B cell (primary cell): ENCODE results near the gene TYSND1. TPM values are rescaled to one million over a fixed set of nuclear protein-coding genes. Genes with fewer than 3 reads are reported as not detected.

Source experiments
- ATAC-seq: fragments of 200-7000 bp; cut with Tn5 transposase; one replicate; pipeline ENCODE4 v1.10.0; 2021; ENCODE audit warnings: low read depth, mild to moderate bottlenecking, moderate number of reproducible peaks, moderate library complexity
- CTCF ChIA-PET: fragments of 350-600 bp; sonication (Branson Sonifier 250); formaldehyde crosslinking; loops from one replicate; lab custom pipeline; 2021; ENCODE audit warnings: antibody characterized with exemption, inconsistent platforms; lab: Charles Lee
- POLR2A ChIA-PET: fragments of 350-600 bp; sonication (Branson Sonifier 250); formaldehyde crosslinking; loops from one replicate; lab custom pipeline; 2021; ENCODE audit warnings: antibody characterized with exemption; lab: Charles Lee
- DNase-seq: peaks from one replicate; pipeline ENCODE4 v3.0.0; 2013
- H2AFZ ChIP-seq: 2 replicates; pipeline ENCODE4 v1.6.1; 2012; ENCODE audit warnings: mild to moderate bottlenecking, low read depth, low read length; ENCODE audit not compliant: insufficient read depth, poor library complexity, severe bottlenecking
- H3K27ac ChIP-seq, 2 donors: 1 replicate in 1 of 2; 2 replicates in 1 of 2; pipeline ENCODE4 v1.5.1; 2012 to 2013; ENCODE audit warnings: low read length in 2 of 2, mild to moderate bottlenecking in 2 of 2, moderate library complexity in 1 of 2
- H3K27me3 ChIP-seq, 4 experiments: fragments of 200-600 bp in 1 of 4; sonication (generic) in 1 of 4; replicated peaks in 1 of 4; 1 replicate in 2 of 4; 2 replicates in 2 of 4; pipeline versions ENCODE4 v1.6.1 to v1.7.0; 2013 to 2016; ENCODE audit warnings: low read length in 3 of 4, mild to moderate bottlenecking in 2 of 4, mixed read lengths in 1 of 4, moderate library complexity in 1 of 4; ENCODE audit not compliant: insufficient read depth in 4 of 4, control insufficient read depth in 3 of 4; ENCODE audit errors: control extremely low read depth in 1 of 4
- H3K36me3 ChIP-seq, 2 experiments: replicated peaks in 1 of 2; 1 replicate in 1 of 2; 2 replicates in 1 of 2; pipeline versions ENCODE4 v1.6.1 to v1.7.1; 2013; ENCODE audit warnings: low read length in 1 of 2; ENCODE audit not compliant: insufficient read depth in 2 of 2, control insufficient read depth in 1 of 2; ENCODE audit errors: control extremely low read depth in 1 of 2, extremely low read depth in 1 of 2
- H3K4me1 ChIP-seq, 2 donors: fragments of 200-600 bp in 1 of 2; sonication (generic) in 1 of 2; 1 replicate in 1 of 2; 2 replicates in 1 of 2; pipeline versions ENCODE4 v1.5.1 to v1.6.1; 2013 to 2017; ENCODE audit warnings: low read length in 2 of 2; ENCODE audit not compliant: control insufficient read depth in 2 of 2, insufficient read depth in 2 of 2
- H3K4me2 ChIP-seq: replicated peaks from 2 replicates; pipeline ENCODE3; 2012; ENCODE audit warnings: mild to moderate bottlenecking, low read depth, low read length; ENCODE audit not compliant: poor library complexity, severe bottlenecking
- H3K4me3 ChIP-seq, 5 experiments: fragments of 200-600 bp in 1 of 5; sonication (generic) in 1 of 5; 1 replicate in 3 of 5; 2 replicates in 2 of 5; pipeline versions ENCODE4 v1.5.1 to v1.7.0; 2011 to 2016; ENCODE audit warnings: low read length in 4 of 5, mild to moderate bottlenecking in 4 of 5, low read depth in 2 of 5, control low read depth in 1 of 5, moderate library complexity in 1 of 5; ENCODE audit not compliant: insufficient read depth in 1 of 5; ENCODE audit errors: control extremely low read depth in 1 of 5, extremely low read depth in 1 of 5
- H3K79me2 ChIP-seq: fragments of 200-600 bp; sonication (generic); one replicate; pipeline ENCODE4 v1.6.0; 2016; ENCODE audit warnings: low read length; ENCODE audit not compliant: control insufficient read depth, insufficient read depth
- H3K9ac ChIP-seq: fragments of 200-600 bp; sonication (generic); 2 replicates; pipeline ENCODE4 v1.6.1; 2017; ENCODE audit warnings: mild to moderate bottlenecking, low read length, moderate library complexity
- H3K9me3 ChIP-seq, 3 donors: one replicate each; pipeline versions ENCODE4 v1.6.1 to v1.7.1; 2013; ENCODE audit warnings: low read length in 2 of 3; ENCODE audit not compliant: control insufficient read depth in 2 of 3, insufficient read depth in 1 of 3; ENCODE audit errors: control extremely low read depth in 1 of 3
- H4K20me1 ChIP-seq: 2 replicates; pipeline ENCODE4 v1.6.0; 2012; ENCODE audit warnings: mild to moderate bottlenecking, low read length; ENCODE audit not compliant: insufficient read depth, control insufficient read depth, poor library complexity, severe bottlenecking
- H3K27ac Mint-ChIP-seq: one replicate; pipeline ENCODE4 v1.8.0; 2021; ENCODE audit warnings: mixed read lengths
- H3K27me3 Mint-ChIP-seq: one replicate; pipeline ENCODE4 v1.8.0; 2021; ENCODE audit warnings: mixed read lengths
- H3K4me1 Mint-ChIP-seq: one replicate; pipeline ENCODE4 v1.8.0; 2021; ENCODE audit warnings: mixed read lengths
- H3K4me3 Mint-ChIP-seq: one replicate; pipeline ENCODE4 v1.8.0; 2021; ENCODE audit warnings: mixed read lengths
- H3K9me3 Mint-ChIP-seq: one replicate; pipeline ENCODE4 v1.8.0; 2022; ENCODE audit warnings: mixed read lengths; ENCODE audit not compliant: insufficient read depth
- EZH2 ChIP-seq: IDR thresholded peaks from 2 replicates; pipeline ENCODE4 v1.6.1; 2012; ENCODE audit warnings: borderline replicate concordance, low read depth, mild to moderate bottlenecking, moderate library complexity, low read length; ENCODE audit not compliant: insufficient read depth, poor library complexity, severe bottlenecking
- WGBS: methylation state at CpG from one replicate; pipeline ENCODE4 v1.1.5; 2013; ENCODE audit warnings: missing lambda C conversion rate; ENCODE audit not compliant: insufficient coverage; 5-methylcytosine and 5-hydroxymethylcytosine counted together
- intact Hi-C: fragments of 100-400 bp; cut with micrococcal nuclease; formaldehyde crosslinking; loops from one replicate; pipeline ENCODE4 v1.10.0; 2022
- polyA plus RNA-seq: library from polyadenylated mRNA; depleted of rRNA; stranded (reverse); fragments of >200 nt; gene quantifications from 2 replicates; pipeline ENCODE4 v1.2.3, GENCODE V29; 2012
- total RNA-seq, 2 donors: library from RNA; stranded (reverse); fragments of 120-200 nt in 1 of 2; gene quantifications; 1 replicate in 1 of 2; 2 replicates in 1 of 2; pipeline versions ENCODE4 v1.2.3 to v1.2.4, GENCODE V29; 2013 to 2022
- TF ChIP-seq, protein P1 (sequence below): fragments of 200-600 bp; IDR thresholded peaks from one replicate; pipeline ENCODE4 v1.8.0; 2022; ENCODE audit warnings: antibody characterized with exemption, mild to moderate bottlenecking

The TYSND1 gene
- total and polyA plus RNA-seq, 2 donors (not counting 1 experiment from before 2014, with no cell fraction given), result 28.0 to 34.1 TPM

DNA sequence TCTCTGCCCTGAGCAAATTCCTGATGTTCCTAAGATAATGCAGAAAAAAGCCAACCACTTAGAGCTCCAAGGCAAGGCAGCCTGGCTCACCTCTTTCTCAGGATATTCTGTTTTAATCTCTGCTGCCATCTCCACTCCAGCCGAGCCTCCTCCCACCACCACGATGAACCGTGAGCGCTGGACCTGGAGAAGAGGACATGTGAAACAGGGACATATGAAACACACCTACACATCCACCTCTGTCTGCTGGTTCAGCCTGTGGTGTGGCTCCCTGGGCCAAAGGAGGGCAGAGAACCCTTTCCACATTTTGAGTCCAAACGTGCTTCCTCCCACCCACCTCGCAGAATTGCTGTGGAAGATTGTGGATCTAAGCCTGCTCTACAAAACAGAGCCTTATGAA is 26.1 kb downstream of the TYSND1 start:
- Mint-ChIP-seq H3K27me3 (no peaks in the 10 kb centered on the region), H3K9me3 (no peaks in the 10 kb centered on the region), H3K4me3 (no peak overlapping the region), H3K4me1 (peaks cover 6% of the 10 kb centered on the region), H3K27ac (no peak overlapping the region)
- H3K27me3 ChIP-seq, result no peaks in the 10 kb centered on the region
- WGBS, result 100% methylated on average over 4 of the region's 6 CpGs
- H3K36me3 ChIP-seq, result peaks cover 0 to 6% of the 10 kb centered on the region in 2 experiments
- no peak for TF ChIP-seq EZH2
- TF ChIP-seq, protein P1, sequence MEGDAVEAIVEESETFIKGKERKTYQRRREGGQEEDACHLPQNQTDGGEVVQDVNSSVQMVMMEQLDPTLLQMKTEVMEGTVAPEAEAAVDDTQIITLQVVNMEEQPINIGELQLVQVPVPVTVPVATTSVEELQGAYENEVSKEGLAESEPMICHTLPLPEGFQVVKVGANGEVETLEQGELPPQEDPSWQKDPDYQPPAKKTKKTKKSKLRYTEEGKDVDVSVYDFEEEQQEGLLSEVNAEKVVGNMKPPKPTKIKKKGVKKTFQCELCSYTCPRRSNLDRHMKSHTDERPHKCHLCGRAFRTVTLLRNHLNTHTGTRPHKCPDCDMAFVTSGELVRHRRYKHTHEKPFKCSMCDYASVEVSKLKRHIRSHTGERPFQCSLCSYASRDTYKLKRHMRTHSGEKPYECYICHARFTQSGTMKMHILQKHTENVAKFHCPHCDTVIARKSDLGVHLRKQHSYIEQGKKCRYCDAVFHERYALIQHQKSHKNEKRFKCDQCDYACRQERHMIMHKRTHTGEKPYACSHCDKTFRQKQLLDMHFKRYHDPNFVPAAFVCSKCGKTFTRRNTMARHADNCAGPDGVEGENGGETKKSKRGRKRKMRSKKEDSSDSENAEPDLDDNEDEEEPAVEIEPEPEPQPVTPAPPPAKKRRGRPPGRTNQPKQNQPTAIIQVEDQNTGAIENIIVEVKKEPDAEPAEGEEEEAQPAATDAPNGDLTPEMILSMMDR, result no peak
- no peak overlapping the region for H3K4me3 ChIP-seq
- CTCF ChIA-PET, result interaction anchor here (7.5 kb wide), 1 partner anchor 24 kb away, joined by 131 read pairs; the partner anchor contains the start of gene TYSND1
- no peaks in the 10 kb centered on the region for H4K20me1 ChIP-seq
- H3K9me3 ChIP-seq, result no peaks in the 10 kb centered on the region
- POLR2A ChIA-PET, result no interaction called here
- no peak overlapping the region for H2AFZ ChIP-seq
- H3K4me2 ChIP-seq, result no peak overlapping the region
- no peaks in the 10 kb centered on the region for H3K79me2 ChIP-seq
- H3K4me1 ChIP-seq, result peaks cover 0 to 4% of the 10 kb centered on the region in 2 donors
- intact Hi-C loops, result no loop called here
- no peak for ATAC-seq
- no peak overlapping the region for H3K9ac ChIP-seq
- no peak for DNase-seq
- H3K27ac ChIP-seq, result no peak overlapping the region

DNA sequence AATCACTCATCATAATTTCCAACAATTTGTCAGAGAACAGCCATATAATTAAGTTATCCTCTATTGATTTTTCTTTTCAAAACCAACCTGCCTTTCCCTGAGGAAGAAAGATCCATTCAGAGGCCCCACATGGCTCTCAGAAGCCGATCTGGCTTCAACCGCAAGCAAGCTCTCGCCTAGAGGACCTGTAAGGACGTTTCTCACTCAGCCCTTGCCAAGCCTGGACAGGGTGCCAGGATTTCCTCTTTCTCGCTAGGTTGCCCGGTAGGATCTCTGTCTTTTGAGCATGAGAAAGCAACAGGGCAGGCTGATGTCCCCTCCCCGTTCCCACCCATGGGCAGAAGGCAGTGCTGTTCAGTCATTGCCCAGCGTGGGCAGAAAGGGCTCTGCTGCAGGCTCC is 26.9 kb downstream of the TYSND1 start:
- no peaks in the 10 kb centered on the region for H4K20me1 ChIP-seq
- no peak overlapping the region for H3K4me3 ChIP-seq
- no peak overlapping the region for H3K4me2 ChIP-seq
- intact Hi-C loops, result no loop called here
- no peak overlapping the region for H3K27ac ChIP-seq
- Mint-ChIP-seq H3K4me3 (no peak overlapping the region), H3K4me1 (peaks cover 6% of the 10 kb centered on the region), H3K27ac (no peak overlapping the region), H3K9me3 (no peaks in the 10 kb centered on the region), H3K27me3 (no peaks in the 10 kb centered on the region)
- TF ChIP-seq EZH2, result no peak
- TF ChIP-seq, protein P1, result no peak
- peaks cover 1 to 6% of the 10 kb centered on the region in 2 experiments for H3K36me3 ChIP-seq
- WGBS, result 95% methylated on average over 8 of the region's 8 CpGs
- POLR2A ChIA-PET, result no interaction called here
- DNase-seq, result no peak
- H3K9me3 ChIP-seq, result no peaks in the 10 kb centered on the region
- H3K27me3 ChIP-seq, result no peaks in the 10 kb centered on the region
- H3K4me1 ChIP-seq, result peaks cover 0 to 4% of the 10 kb centered on the region in 2 donors
- no peak overlapping the region for H2AFZ ChIP-seq
- no peaks in the 10 kb centered on the region for H3K79me2 ChIP-seq
- no peak for ATAC-seq
- CTCF ChIA-PET, result interaction anchor here (1.2 to 7.5 kb wide), 2 partner anchors 25 to 205 kb away, joined by 4 to 131 read pairs; partner anchors contain the start of gene TYSND1
- no peak overlapping the region for H3K9ac ChIP-seq
